ENCODE results near the gene CYP4F2. TPM values are rescaled to one million over a fixed set of nuclear protein-coding genes. Genes with fewer than 3 reads are reported as not detected.
A peak's percentile ranks its signal among the peaks of the same experiment; 100 is the strongest.

The CYP4F2 gene
- polyA plus RNA-seq, 1 of the 3 experiments (the other 2 are of a cell fraction), result not detected

GRCh38 chr19:15838351-15838750, 59.5 kb downstream of the CYP4F2 start:
- POLR2A ChIA-PET, result no interaction called here

More at GRCh38 chr19:15838351-15838750, 59.5 kb downstream of the CYP4F2 start:
- Histone ChIP-seq H3K9me2 (no peaks in the 10 kb centered on the region), H4K20me1 (ENCODE audit: insufficient read depth) (no peaks in the 10 kb centered on the region), H3K9ac (no peak overlapping the region), H3K27me3 (ENCODE audit: insufficient read depth) (peaks cover 16% of the 10 kb centered on the region; the same call in 1 of the 2 replicates), H3K4me2 (no peak overlapping the region), H3K36me3 (replicated peaks in 1 of 2; ENCODE audit: control insufficient read depth in 1 of 2, insufficient read depth in 2 of 2, low read length in 1 of 2) (no peaks in the 10 kb centered on the region), H3K4me1 (ENCODE audit: control insufficient read depth in 1 of 2, insufficient read depth in 2 of 2, low read depth in 1 of 2, low read length in 1 of 2) (peaks cover 2 to 4% of the 10 kb centered on the region in 2 experiments; a peak in 2 of 4 replicates), H3K79me2 (ENCODE audit: insufficient read depth) (no peaks in the 10 kb centered on the region), H3K27ac (ENCODE audit: low read depth in 2 of 2, low read length in 1 of 2) (no peak overlapping the region), H3F3A (replicated peaks; ENCODE audit: insufficient read depth) (peaks cover 4% of the 10 kb centered on the region), H3K4me3 (ENCODE audit: low read depth in 2 of 2, low read length in 1 of 2) (no peak overlapping the region), H2AFZ (ENCODE audit: low read depth) (peak overlapping the region; percentile 94; the same call in 1 of the 2 replicates), H3K9me3 (no peaks in the 10 kb centered on the region)
- TF ChIP-seq PBX3 (IDR thresholded peaks at IDR 0.05), result no peak
- no peak for TF ChIP-seq NFIC (IDR thresholded peaks at IDR 0.05; ENCODE audit: borderline replicate concordance)
- no peak for TF ChIP-seq POLR2AphosphoS5 (IDR thresholded peaks at IDR 0.05; ENCODE audit: low read depth, low read length)
- no peak for TF ChIP-seq RAD21 (IDR thresholded peaks at IDR 0.05; ENCODE audit: low read length)
- TF ChIP-seq EZH2phosphoT487 (IDR thresholded peaks at IDR 0.05; ENCODE audit: borderline replicate concordance, low read depth), result no peak
- TF ChIP-seq FOXM1 (IDR thresholded peaks at IDR 0.05; ENCODE audit: low read depth), result no peak
- no peak for TF ChIP-seq REST (IDR thresholded peaks at IDR 0.05; ENCODE audit: low read depth, low read length)
- TF ChIP-seq SIN3A (IDR thresholded peaks at IDR 0.05; ENCODE audit: borderline replicate concordance, low read depth, low read length), result no peak
- no peak for TF ChIP-seq GATA2 (CRISPR knock-in tag; IDR thresholded peaks at IDR 0.05)
- TF ChIP-seq USF1 (IDR thresholded peaks at IDR 0.05; ENCODE audit: borderline replicate concordance, low read depth), result no peak
- no peak for TF ChIP-seq MEF2A (IDR thresholded peaks at IDR 0.05; ENCODE audit: borderline replicate concordance, low read depth)
- no peak for TF ChIP-seq USF2 (IDR thresholded peaks at IDR 0.05; ENCODE audit: borderline replicate concordance, low read depth, low read length)
- no peak for TF ChIP-seq TCF12 (IDR thresholded peaks at IDR 0.05)
- DNase-seq, result no peak
- 50% methylated on average over 3 of the region's 3 CpGs for WGBS (ENCODE audit: low lambda C conversion rate)
- CTCF ChIA-PET, result no interaction called here

Measured in SK-N-SH (cell line).